ENCODE data around the gene CDKL5. TPM values are rescaled to one million over a fixed set of nuclear protein-coding genes. Genes with fewer than 3 reads are reported as not detected.

CDKL5 gene
- 1 to 10 TPM; 1.7 to 2.0 TPM for total RNA-seq

DNA sequence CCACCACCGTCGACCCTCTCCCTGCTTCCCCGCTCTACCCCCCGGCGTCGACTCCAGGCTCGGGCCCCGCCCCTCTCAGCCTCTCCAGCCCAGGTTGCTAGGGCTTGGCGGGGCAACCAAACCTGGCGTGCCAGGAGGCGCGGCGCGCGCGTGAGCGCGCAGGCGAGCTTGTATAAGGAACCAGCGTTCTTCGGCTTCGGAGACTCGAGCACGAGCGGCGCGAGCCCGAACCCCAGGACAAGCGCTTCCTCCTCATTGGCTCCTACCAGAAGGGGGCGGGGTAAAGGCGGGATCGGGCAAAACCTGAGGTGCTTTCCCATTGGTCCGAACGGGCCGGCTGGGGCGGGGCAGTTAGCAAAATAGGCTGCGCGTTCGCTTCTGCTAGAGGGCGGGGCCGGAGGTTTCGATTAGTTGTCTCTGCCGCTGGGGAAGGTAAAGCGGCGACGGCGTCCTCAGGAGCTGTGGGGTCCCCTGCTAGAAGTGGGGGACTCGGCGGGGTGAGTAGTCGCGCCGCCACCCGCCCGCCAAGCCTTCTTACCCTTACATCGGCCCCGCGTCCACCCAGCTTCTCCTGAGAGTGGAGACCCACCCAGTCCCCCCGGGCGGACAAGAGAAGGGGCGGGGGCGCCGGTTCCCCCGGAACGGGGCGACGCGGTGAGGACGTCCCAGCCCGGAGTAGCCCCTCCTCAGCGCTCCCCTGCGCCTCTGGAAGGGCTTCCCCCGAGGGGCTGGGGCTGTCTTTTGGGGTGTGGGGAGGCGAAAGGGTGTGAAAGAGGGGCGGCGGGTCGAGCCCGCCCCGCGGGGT lies at the start of gene CDKL5:
CDKL5 (plus strand) TSS at position 410 of the 805 bp plus-strand sequence. CDS start 81,489 bp downstream, outside the sequence.
- Mint-ChIP-seq H3K4me3 (peak within 1 kb of the TSS; percentile 78), H3K4me1 (peaks cover 11% of the 10 kb centered on the region), H3K27ac (peak within 1 kb of the TSS; percentile 40), H3K36me3 (ENCODE audit: low read depth) (no peaks in the 10 kb centered on the region), H3K9me3 (no peaks in the 10 kb centered on the region), H3K27me3 (peaks cover 11% of the 10 kb centered on the region)
- ChIA-PET POLR2A (interaction anchor here (1.3 kb wide), 1 partner anchor 517 kb away, joined by 3 read pairs; no protein-coding TSS in a partner anchor), CTCF (interaction anchor here (1.5 kb wide), 1 partner anchor 909 kb away, joined by 10 read pairs; no protein-coding TSS in a partner anchor)
- DNase-seq: peak; percentile 96

DNA sequence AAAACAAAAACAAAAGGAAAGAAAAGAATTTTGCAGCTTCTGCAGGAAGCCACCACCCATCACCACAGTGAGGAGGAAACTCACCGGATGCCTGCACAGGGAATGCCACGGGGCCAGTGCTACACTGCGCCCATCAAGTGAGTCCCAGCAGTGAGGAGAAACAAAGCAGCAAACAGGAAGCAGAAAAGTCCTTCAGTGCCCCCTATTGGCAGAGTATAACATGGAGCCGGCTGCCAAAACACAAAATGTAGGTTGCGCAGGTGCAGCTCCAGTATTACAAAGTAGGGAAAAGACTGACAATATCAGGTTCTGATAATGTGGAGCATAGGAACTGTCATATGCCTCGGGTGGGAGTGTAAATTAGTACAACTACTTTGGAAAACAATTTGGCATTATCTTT lies 47.6 kb upstream of the CDKL5 start:
- no peaks in the 10 kb centered on the region for H3K4me1 Mint-ChIP-seq
- H3K4me3 Mint-ChIP-seq: no peak overlapping the region
- no peaks in the 10 kb centered on the region for H3K9me3 Mint-ChIP-seq
- DNase-seq: peak; percentile 18
- H3K36me3 Mint-ChIP-seq (ENCODE audit: low read depth): no peaks in the 10 kb centered on the region
- H3K27me3 Mint-ChIP-seq: peaks cover 2% of the 10 kb centered on the region
- POLR2A ChIA-PET: no interaction called here
- H3K27ac Mint-ChIP-seq: no peak overlapping the region
- CTCF ChIA-PET: interaction anchor here (0.6 to 1.2 kb wide), 4 partner anchors 23 to 956 kb away, joined by 3 to 7 read pairs (median 4); partner anchors contain the start of gene SCML2

DNA sequence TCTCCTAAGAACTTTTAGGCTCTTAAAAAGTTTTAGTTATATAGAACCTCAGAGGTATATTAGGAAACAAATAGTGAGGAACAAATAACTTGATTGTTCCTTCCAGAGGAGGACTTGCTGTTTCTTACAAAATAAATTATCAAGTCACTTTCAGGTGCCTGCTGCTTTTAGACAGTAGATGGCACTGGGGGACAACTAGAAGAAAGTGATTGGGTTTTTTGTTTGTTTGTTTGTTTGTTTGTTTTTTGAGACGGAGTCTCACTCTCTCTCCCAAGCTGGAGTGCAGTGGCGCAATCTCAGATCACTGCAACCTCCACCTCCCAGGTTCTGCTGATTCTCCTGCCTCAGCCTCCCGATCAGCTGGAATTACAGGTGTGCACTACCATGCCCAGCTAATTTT lies 35.4 kb upstream of the CDKL5 start:
- CTCF ChIA-PET: no interaction called here
- H3K27me3 Mint-ChIP-seq: no peaks in the 10 kb centered on the region
- no peak overlapping the region for H3K27ac Mint-ChIP-seq
- H3K4me3 Mint-ChIP-seq: no peak overlapping the region
- H3K36me3 Mint-ChIP-seq (ENCODE audit: low read depth): no peaks in the 10 kb centered on the region
- no peaks in the 10 kb centered on the region for H3K9me3 Mint-ChIP-seq
- no peak for DNase-seq
- POLR2A ChIA-PET: no interaction called here
- no peaks in the 10 kb centered on the region for H3K4me1 Mint-ChIP-seq

DNA sequence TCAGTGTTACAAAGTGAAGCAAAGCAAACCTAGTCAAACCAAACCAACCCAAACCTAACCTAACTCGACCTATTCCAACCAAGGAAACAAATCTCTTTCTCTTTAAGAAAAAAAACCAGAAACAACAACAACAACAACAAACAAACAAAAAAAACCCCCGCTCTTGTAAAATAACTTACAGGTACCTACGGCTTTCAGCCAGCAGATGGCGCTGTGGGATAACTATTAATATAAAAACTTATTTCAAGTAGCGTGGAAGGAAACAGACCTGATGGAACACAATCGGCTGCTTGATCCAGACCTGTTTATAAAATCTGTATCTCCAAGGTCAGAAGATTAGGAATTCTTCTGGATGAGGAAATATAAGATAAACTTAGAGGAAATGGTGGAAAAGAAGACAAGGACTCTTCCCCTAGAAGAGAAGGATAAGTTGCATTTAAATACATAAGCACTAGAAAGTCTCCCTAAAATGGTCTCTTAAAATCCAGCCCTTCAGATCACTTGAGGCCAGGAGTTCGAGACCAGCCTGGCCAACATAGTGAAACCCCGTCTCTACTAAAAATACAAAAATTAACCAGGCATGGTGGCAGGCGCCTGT lies 34.4 kb upstream of the CDKL5 start:
- Mint-ChIP-seq H3K4me3 (no peak overlapping the region), H3K27me3 (no peaks in the 10 kb centered on the region), H3K36me3 (ENCODE audit: low read depth) (no peaks in the 10 kb centered on the region), H3K4me1 (no peaks in the 10 kb centered on the region), H3K27ac (no peak overlapping the region), H3K9me3 (no peaks in the 10 kb centered on the region)
- ChIA-PET POLR2A (no interaction called here), CTCF (no interaction called here)
- peak; percentile 56 for DNase-seq

DNA sequence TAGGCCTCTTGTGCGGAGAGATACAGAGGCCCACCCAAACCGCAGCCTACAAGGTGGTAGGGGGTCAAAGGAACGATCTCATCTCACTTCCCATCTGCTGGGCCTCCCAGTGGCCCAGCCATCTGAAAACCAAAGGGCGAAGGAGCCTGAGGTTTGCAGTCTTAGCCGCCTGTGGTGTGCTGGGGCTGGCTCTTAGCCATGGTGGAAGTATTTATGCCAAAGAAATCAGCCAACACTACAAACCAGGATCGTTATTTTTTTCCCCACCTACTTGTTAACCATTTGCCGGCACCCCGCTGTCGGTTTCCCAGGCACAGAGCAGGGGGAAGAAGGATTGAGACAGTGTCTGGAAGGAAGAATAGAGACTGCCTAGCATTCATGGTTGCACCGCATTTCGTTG lies 30.9 kb upstream of the CDKL5 start:
- H3K27me3 Mint-ChIP-seq: no peaks in the 10 kb centered on the region
- H3K4me1 Mint-ChIP-seq: no peaks in the 10 kb centered on the region
- H3K27ac Mint-ChIP-seq: no peak overlapping the region
- POLR2A ChIA-PET: no interaction called here
- H3K4me3 Mint-ChIP-seq: no peak overlapping the region
- DNase-seq: no peak
- H3K9me3 Mint-ChIP-seq: no peaks in the 10 kb centered on the region
- H3K36me3 Mint-ChIP-seq (ENCODE audit: low read depth): no peaks in the 10 kb centered on the region
- CTCF ChIA-PET: no interaction called here

DNA sequence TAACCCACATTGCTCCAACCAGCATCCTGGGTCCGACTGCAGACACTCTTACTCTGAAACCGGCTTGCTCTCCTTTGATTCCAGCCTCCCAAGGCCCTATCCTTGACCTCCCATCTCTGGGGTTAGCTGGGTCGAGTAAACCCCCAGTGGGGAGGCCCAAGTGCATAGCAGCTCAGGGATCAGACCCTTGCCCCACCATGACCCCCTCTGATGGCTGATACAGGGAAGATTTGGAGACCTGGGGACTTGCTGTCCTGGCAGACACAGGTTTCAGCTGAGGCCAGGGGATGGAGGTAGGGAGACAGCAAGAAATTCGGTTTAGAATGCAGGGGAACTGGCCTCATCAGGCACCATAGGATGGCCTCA lies 23.6 kb upstream of the CDKL5 start:
- Mint-ChIP-seq H3K4me3 (no peak overlapping the region), H3K4me1 (no peaks in the 10 kb centered on the region), H3K9me3 (no peaks in the 10 kb centered on the region), H3K27me3 (no peaks in the 10 kb centered on the region), H3K36me3 (ENCODE audit: low read depth) (no peaks in the 10 kb centered on the region), H3K27ac (no peak overlapping the region)
- POLR2A ChIA-PET: no interaction called here
- CTCF ChIA-PET: no interaction called here
- no peak for DNase-seq

DNA sequence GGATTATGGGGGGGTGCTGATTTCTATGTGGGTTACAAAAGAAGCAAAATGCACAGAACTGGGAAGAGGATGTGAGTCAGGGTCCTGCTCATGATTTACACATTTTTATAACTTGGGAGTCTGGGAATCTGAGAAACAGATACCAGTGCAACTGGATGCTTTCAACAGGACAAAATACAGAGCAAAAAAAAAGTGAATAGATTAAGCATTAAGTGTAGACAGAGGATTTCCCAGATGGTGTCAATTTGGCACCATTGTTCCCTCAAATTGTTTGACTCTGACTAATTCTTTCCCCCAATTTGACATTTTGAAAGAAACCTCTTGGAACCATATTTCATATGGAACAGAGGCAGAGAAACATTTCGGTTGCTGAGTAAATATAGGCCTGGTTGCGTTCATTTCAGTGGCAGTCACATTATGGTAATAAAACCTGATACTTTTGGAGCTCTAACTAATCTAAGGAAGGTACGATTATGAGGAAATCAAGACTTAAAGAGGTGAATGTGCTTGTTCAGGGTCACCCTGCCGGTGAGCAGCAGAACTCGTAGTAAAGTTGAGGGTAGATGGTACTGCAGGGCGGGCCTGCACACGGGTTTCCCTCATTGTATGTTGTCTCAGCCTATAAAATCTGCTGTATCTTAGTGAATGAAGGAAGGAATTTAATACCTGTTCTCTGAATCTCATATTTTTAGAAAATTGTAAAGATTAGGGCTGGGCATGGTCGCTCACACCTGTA lies 18.7 kb upstream of the CDKL5 start:
- no peaks in the 10 kb centered on the region for H3K9me3 Mint-ChIP-seq
- H3K4me3 Mint-ChIP-seq: no peak overlapping the region
- no peaks in the 10 kb centered on the region for H3K27me3 Mint-ChIP-seq

DNA sequence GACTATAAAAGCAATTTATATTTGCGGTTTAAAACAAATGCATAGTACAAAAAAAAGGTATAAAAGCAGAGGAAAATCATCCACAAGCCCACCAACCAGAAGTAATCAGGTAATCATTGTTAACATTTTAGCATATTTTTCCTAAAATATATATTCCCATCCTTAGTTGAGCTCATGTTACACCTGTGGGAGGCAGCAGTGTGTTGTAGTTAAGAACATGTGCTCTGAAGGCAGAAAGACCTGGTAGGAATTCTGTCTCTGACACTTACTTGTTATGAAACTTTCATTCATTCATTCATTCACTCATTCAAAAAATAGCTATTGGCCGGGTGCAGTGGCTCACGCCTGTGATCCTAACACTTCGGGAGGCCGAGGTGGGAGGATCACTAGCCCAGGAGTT lies 15.4 kb upstream of the CDKL5 start:
- no peak for DNase-seq
- Mint-ChIP-seq H3K27me3 (no peaks in the 10 kb centered on the region), H3K4me3 (no peak overlapping the region), H3K36me3 (ENCODE audit: low read depth) (no peaks in the 10 kb centered on the region), H3K9me3 (no peaks in the 10 kb centered on the region), H3K4me1 (no peaks in the 10 kb centered on the region), H3K27ac (no peak overlapping the region)
- ChIA-PET CTCF (no interaction called here), POLR2A (no interaction called here)

More for the DNA sequence above, 18.7 kb upstream of the CDKL5 start:
- no peaks in the 10 kb centered on the region for H3K4me1 Mint-ChIP-seq
- ChIA-PET CTCF (no interaction called here), POLR2A (no interaction called here)
- no peak for DNase-seq
- no peak overlapping the region for H3K27ac Mint-ChIP-seq
- no peaks in the 10 kb centered on the region for H3K36me3 Mint-ChIP-seq (ENCODE audit: low read depth)

DNA sequence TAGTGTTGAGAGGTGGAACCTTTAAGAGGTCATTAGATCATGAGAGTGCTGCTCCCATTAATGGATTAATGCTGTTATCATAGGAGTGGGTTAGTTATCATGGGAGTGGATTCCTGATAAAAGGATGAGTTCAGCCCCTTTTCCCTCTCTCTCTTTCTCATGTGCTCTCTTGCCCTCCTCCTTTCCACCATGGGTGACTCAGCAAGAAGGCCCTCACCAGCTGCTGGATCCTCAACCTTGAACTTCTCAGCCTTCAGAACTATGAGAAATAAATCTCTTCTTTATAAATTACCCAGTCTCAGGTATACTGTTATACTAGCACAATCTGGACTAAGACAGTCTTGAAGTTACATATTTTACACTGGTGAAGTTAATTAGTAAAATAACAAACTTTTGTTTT lies 10.0 kb upstream of the CDKL5 start:
- no peak overlapping the region for H3K27ac Mint-ChIP-seq
- H3K4me3 Mint-ChIP-seq: no peak overlapping the region

DNA sequence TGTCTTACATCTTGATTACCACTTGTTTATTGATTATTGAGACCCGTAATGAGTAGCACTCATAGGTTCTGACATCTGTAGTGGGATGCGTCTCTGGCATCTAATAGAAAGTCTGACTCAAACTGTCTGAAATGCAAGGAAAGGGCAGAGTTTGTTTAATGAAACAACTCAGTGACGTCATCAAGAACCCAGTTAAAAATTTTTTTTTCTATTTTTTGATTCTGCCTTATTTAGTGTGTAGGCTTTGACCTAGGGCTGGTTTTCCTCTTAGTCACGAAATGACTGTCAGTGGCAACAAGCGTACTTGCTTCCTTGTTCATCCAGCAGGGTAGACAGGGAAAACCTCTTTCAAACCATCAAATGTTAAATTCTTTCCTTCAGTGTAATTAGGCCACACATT lies 3.1 kb upstream of the CDKL5 start:
- Mint-ChIP-seq H3K9me3 (no peaks in the 10 kb centered on the region), H3K4me1 (peaks cover 11% of the 10 kb centered on the region), H3K27me3 (peaks cover 9% of the 10 kb centered on the region), H3K36me3 (ENCODE audit: low read depth) (no peaks in the 10 kb centered on the region), H3K4me3 (no peak overlapping the region), H3K27ac (no peak overlapping the region)
- ChIA-PET POLR2A (no interaction called here), CTCF (no interaction called here)
- DNase-seq: no peak

More for the DNA sequence above, 10.0 kb upstream of the CDKL5 start:
- H3K9me3 Mint-ChIP-seq: no peaks in the 10 kb centered on the region
- ChIA-PET CTCF (no interaction called here), POLR2A (no interaction called here)
- no peaks in the 10 kb centered on the region for H3K36me3 Mint-ChIP-seq (ENCODE audit: low read depth)
- no peak for DNase-seq
- H3K4me1 Mint-ChIP-seq: no peaks in the 10 kb centered on the region
- H3K27me3 Mint-ChIP-seq: no peaks in the 10 kb centered on the region

DNA sequence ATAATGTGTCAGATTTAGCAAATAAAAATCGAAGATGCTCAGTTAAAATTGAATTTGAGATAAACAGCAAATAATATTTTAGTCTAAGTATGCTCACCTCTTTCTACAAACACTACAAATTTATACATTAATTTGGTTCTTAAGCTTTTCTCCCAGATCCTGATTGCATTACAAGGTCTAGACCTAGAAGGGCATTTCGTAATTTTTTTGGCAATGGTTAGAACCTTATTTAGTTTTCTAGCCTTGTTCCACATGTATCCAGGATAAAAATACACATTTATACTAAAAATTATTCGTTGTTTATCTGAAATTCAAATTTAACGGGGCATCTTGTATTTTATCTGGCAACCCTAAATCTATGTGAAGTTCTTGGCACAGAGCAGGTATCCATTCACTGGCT lies 2.5 kb upstream of the CDKL5 start:
- H3K4me1 Mint-ChIP-seq: peaks cover 11% of the 10 kb centered on the region
- H3K27ac Mint-ChIP-seq: no peak overlapping the region
- DNase-seq: no peak
- no peak overlapping the region for H3K4me3 Mint-ChIP-seq
- H3K9me3 Mint-ChIP-seq: no peaks in the 10 kb centered on the region
- peaks cover 9% of the 10 kb centered on the region for H3K27me3 Mint-ChIP-seq
- CTCF ChIA-PET: no interaction called here
- POLR2A ChIA-PET: no interaction called here
- H3K36me3 Mint-ChIP-seq (ENCODE audit: low read depth): no peaks in the 10 kb centered on the region

DNA sequence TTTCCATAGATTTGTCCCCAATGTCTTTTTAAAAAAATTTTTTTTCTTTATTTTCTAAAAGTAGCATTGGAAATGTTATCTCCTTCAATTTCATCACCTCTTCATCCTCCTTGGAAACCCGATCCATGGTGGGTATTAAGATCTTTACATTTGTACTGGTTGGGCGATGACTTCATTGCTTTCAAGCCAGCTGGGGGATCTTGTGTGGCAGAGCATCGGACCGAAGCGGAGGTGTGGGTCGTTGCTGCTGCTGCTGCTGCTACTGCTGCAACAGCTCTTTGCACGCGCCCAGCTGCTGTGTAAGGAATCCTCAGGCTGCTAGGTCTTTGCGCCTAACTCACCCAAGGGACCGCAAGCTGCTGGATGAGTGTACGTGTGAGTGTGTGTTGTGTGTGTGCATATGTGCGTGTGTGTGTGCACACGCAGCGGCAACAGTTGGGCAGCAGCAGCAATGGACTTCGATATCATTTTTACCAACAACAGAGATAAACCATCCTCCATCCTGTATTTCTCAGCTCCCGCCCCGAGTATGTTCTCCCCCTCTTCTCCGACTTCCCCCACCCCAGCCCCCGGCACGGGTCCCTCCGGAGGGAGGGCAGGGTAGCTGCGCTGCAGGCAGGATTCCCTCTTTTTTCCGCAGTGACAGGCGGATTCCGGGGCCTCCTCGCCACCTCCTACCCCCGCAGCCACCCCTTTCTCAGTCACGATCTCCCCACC lies 768 bp upstream of the CDKL5 start:
- ChIA-PET CTCF (interaction anchor here (1.5 kb wide), 1 partner anchor 909 kb away, joined by 10 read pairs; no protein-coding TSS in a partner anchor), POLR2A (interaction anchor here (1.3 kb wide), 1 partner anchor 518 kb away, joined by 3 read pairs; no protein-coding TSS in a partner anchor)
- DNase-seq: peak; percentile 24
- Mint-ChIP-seq H3K36me3 (ENCODE audit: low read depth) (no peaks in the 10 kb centered on the region), H3K4me3 (peak overlapping the region; percentile 78), H3K4me1 (peaks cover 11% of the 10 kb centered on the region), H3K27me3 (peaks cover 11% of the 10 kb centered on the region), H3K27ac (peak overlapping the region; percentile 40), H3K9me3 (no peaks in the 10 kb centered on the region)

DNA sequence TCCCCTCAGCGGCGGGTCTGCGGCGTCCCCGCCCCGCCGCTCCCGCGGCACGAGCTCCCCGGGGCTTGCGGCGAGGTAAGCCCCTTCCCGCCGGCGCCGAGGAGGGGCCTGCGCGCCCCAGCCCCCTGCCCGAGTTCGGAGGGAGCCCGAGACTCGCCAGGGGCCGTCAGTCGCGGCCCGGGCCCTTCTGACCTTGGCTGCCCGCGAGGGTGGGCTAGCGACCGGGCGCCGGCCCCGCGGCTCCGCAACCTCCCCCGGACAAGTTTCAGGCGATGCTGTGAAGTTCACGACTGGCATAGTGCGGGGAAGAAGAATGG lies 554 bp downstream of the CDKL5 start:
- peaks cover 11% of the 10 kb centered on the region for H3K27me3 Mint-ChIP-seq
- POLR2A ChIA-PET: no interaction called here
- H3K9me3 Mint-ChIP-seq: no peaks in the 10 kb centered on the region
- no peak for DNase-seq
- H3K4me3 Mint-ChIP-seq: peak overlapping the region; percentile 78
- CTCF ChIA-PET: no interaction called here
- H3K36me3 Mint-ChIP-seq (ENCODE audit: low read depth): no peaks in the 10 kb centered on the region
- no peak overlapping the region for H3K27ac Mint-ChIP-seq
- H3K4me1 Mint-ChIP-seq: peaks cover 11% of the 10 kb centered on the region

All from activated CD4-positive, alpha-beta memory T cell treated with anti-CD3 and anti-CD28 coated beads, Interleukin-2, amount 10 ng/mL, durations not matched to agents 7 days and 5 days (primary cell).